Stimulated activated naive CD8-positive, alpha-beta T cell treated with anti-CD3 and anti-CD28 coated beads, Interleukin-15, Interleukin-2, amounts not matched to agents 100 U/mL and 50 U/mL, for 24 hours (primary cell): ENCODE measurements around the gene PRKG1.

Experiments
- ATAC-seq: fragments of 150-1000 bp; cut with Tn5 transposase; one replicate; pipeline ENCODE4 v1.10.0; 2021
- DNase-seq: peaks from one replicate; pipeline ENCODE4 v3.0.0; 2021

Gene PRKG1

GRCh38 chr10:51950371-51950995 lies 876.2 kb downstream of the PRKG1 start:
- no peak for DNase-seq
- ATAC-seq = no peak

- no peak for DNase-seq
- ATAC-seq = no peak
Observed at GRCh38 chr10:51950996-51951555, 876.8 kb downstream of the PRKG1 start.

GRCh38 chr10:51951601-51952000 lies 877.3 kb downstream of the PRKG1 start:
- ATAC-seq = no peak
- DNase-seq = no peak

- no peak for ATAC-seq
- DNase-seq = no peak
Observed at GRCh38 chr10:51952056-51952455, 877.8 kb downstream of the PRKG1 start.

GRCh38 chr10:51955696-51956095 lies 881.4 kb downstream of the PRKG1 start:
- no peak for DNase-seq
- ATAC-seq = no peak

- ATAC-seq = no peak
- DNase-seq = no peak
Observed at GRCh38 chr10:51956822-51957221, 882.5 kb downstream of the PRKG1 start.

- DNase-seq = no peak
- no peak for ATAC-seq
Observed at GRCh38 chr10:51960494-51960895, 886.2 kb downstream of the PRKG1 start.

- ATAC-seq (no peak), DNase-seq (no peak)
Observed at GRCh38 chr10:51961401-51961800, 887.1 kb downstream of the PRKG1 start.

- DNase-seq (no peak), ATAC-seq (no peak)
Observed at GRCh38 chr10:51964630-51965029, 890.3 kb downstream of the PRKG1 start.

- DNase-seq = no peak
- ATAC-seq = no peak
Observed at GRCh38 chr10:51965451-51965850, 891.2 kb downstream of the PRKG1 start.

GRCh38 chr10:51972733-51973346 lies 898.6 kb downstream of the PRKG1 start:
- DNase-seq = no peak
- ATAC-seq = no peak

GRCh38 chr10:51980752-51981151 lies 906.5 kb downstream of the PRKG1 start:
- no peak for DNase-seq
- ATAC-seq = no peak

GRCh38 chr10:51981731-51982130 lies 907.4 kb downstream of the PRKG1 start:
- DNase-seq = no peak
- no peak for ATAC-seq

- DNase-seq (no peak), ATAC-seq (no peak)
Observed at GRCh38 chr10:51983481-51983880, 909.2 kb downstream of the PRKG1 start.

- ATAC-seq = no peak
- DNase-seq = no peak
Observed at GRCh38 chr10:51985336-51985735, 911.0 kb downstream of the PRKG1 start.

- ATAC-seq (no peak), DNase-seq (no peak)
Observed at GRCh38 chr10:51986516-51986915, 912.2 kb downstream of the PRKG1 start.

- no peak for DNase-seq
- no peak for ATAC-seq
Observed at GRCh38 chr10:51993475-51993874, 919.2 kb downstream of the PRKG1 start.

- ATAC-seq (no peak), DNase-seq (no peak)
Observed at GRCh38 chr10:51999096-51999495, 924.8 kb downstream of the PRKG1 start.

GRCh38 chr10:52004342-52004949 lies 930.2 kb downstream of the PRKG1 start:
- ATAC-seq (no peak), DNase-seq (no peak)

GRCh38 chr10:52007091-52007490 lies 932.8 kb downstream of the PRKG1 start:
- ATAC-seq = no peak
- DNase-seq = no peak

GRCh38 chr10:52011118-52011517 lies 936.8 kb downstream of the PRKG1 start:
- DNase-seq (no peak), ATAC-seq (no peak)

GRCh38 chr10:52019077-52019555 lies 944.8 kb downstream of the PRKG1 start:
- ATAC-seq (no peak), DNase-seq (no peak)

- ATAC-seq (no peak), DNase-seq (no peak)
Observed at GRCh38 chr10:52019656-52020055, 945.4 kb downstream of the PRKG1 start.
